Keratinocyte (primary cell): ENCODE data around the gene MYO10. TPM values are rescaled to one million over a fixed set of nuclear protein-coding genes. Genes with fewer than 3 reads are reported as not detected.

Experiments used
- DNase-seq: peaks from one replicate; pipeline ENCODE4 v3.0.0-alpha.2; 2011; ENCODE audit warnings: low read depth, missing footprints, low spot score
- FAIRE-seq: peaks from 2 replicates; lab custom pipeline; 2011; peaks lifted over from hg19 to GRCh38; lab: Jason Lieb, UNC
- H2AFZ ChIP-seq: 2 replicates; pipeline ENCODE4 v1.6.0; 2012; ENCODE audit warnings: low read length, control low read depth, inconsistent platforms; ENCODE audit not compliant: control insufficient read depth
- H3K27ac ChIP-seq: 2 replicates; pipeline ENCODE4 v1.5.1; 2011; ENCODE audit warnings: low read length; ENCODE audit not compliant: control insufficient read depth, insufficient read depth
- H3K27me3 ChIP-seq: 3 replicates; pipeline ENCODE4 v1.6.0; 2011; ENCODE audit warnings: low read length; ENCODE audit not compliant: control insufficient read depth, insufficient read depth; ENCODE audit errors: extremely low read depth
- H3K36me3 ChIP-seq, 2 experiments: 2 replicates in 1 of 2; 3 replicates in 1 of 2; pipeline ENCODE4 v1.5.1; 2011; ENCODE audit warnings: low read length in 2 of 2, mild to moderate bottlenecking in 1 of 2; ENCODE audit not compliant: control insufficient read depth in 2 of 2, insufficient read depth in 2 of 2; ENCODE audit errors: extremely low read depth in 1 of 2
- H3K4me1 ChIP-seq: 3 replicates; pipeline ENCODE4 v1.5.1; 2011; ENCODE audit warnings: low read length; ENCODE audit not compliant: control insufficient read depth, insufficient read depth; ENCODE audit errors: extremely low read depth
- H3K4me2 ChIP-seq: 3 replicates; pipeline ENCODE4 v1.6.0; 2011; ENCODE audit warnings: low read depth, low read length; ENCODE audit not compliant: control insufficient read depth, insufficient read depth; ENCODE audit errors: extremely low read depth
- H3K4me3 ChIP-seq, 3 experiments: fragments of 200-600 bp in 1 of 3; sonication (generic) in 1 of 3; 2 replicates in 2 of 3; 3 replicates in 1 of 3; pipeline ENCODE4 v1.5.1; 2011 to 2016; ENCODE audit warnings: low read length in 3 of 3, mild to moderate bottlenecking in 3 of 3, control low read depth in 2 of 3, inconsistent platforms in 1 of 3, low read depth in 1 of 3, mixed read lengths in 1 of 3, mixed run types in 1 of 3, moderate library complexity in 1 of 3; ENCODE audit not compliant: control insufficient read depth in 2 of 3, insufficient read depth in 2 of 3; ENCODE audit errors: extremely low read depth in 1 of 3
- H3K79me2 ChIP-seq: 2 replicates; pipeline ENCODE4 v1.6.0; 2012; ENCODE audit warnings: low read length; ENCODE audit not compliant: control insufficient read depth, insufficient read depth
- H3K9ac ChIP-seq: 3 replicates; pipeline ENCODE4 v1.6.0; 2011; ENCODE audit warnings: low read length; ENCODE audit not compliant: control insufficient read depth, insufficient read depth; ENCODE audit errors: extremely low read depth
- H3K9me1 ChIP-seq: 3 replicates; pipeline ENCODE4 v1.6.0; 2011; ENCODE audit warnings: low read length; ENCODE audit not compliant: control insufficient read depth, insufficient read depth; ENCODE audit errors: extremely low read depth
- H3K9me3 ChIP-seq: 2 replicates; pipeline ENCODE4 v1.5.1; 2012; ENCODE audit warnings: low read depth, low read length; ENCODE audit not compliant: control insufficient read depth
- H4K20me1 ChIP-seq: 3 replicates; pipeline ENCODE4 v1.6.0; 2011; ENCODE audit warnings: low read length; ENCODE audit not compliant: control insufficient read depth, insufficient read depth; ENCODE audit errors: extremely low read depth
- EZH2 ChIP-seq: IDR thresholded peaks from one replicate; pipeline ENCODE4 v1.6.1; 2012; ENCODE audit warnings: inconsistent platforms, mild to moderate bottlenecking, low read length, moderate library complexity
- dilution Hi-C: fragments of 300-500 bp; cut with MboI; formaldehyde crosslinking; loops from one replicate; pipeline ENCODE4 v1.7.0; 2020; ENCODE audit warnings: low sequenced_read_pairs; ENCODE audit not compliant: extremely low pct_ligation_motif_present
- polyA plus RNA-seq, 5 experiments: library from polyadenylated mRNA; depleted of rRNA in 3 of 5; stranded (reverse) in 3 of 5; stranded (forward) in 1 of 5; unstranded in 1 of 5; fragments of >200 nt; gene quantifications; 1 replicate in 1 of 5; 2 replicates in 3 of 5; 3 replicates in 1 of 5; pipeline versions ENCODE4 v1.2.1 to v1.2.3, GENCODE V29; 2011 to 2012; ENCODE audit warnings: missing spikeins in 2 of 5, low read depth in 1 of 5, low replicate concordance in 1 of 5
- TF ChIP-seq, protein P1 (sequence below), 3 experiments: IDR thresholded peaks in 1 of 3; conservative IDR thresholded peaks in 1 of 3; optimal IDR thresholded peaks in 1 of 3; 2 replicates in 2 of 3; 3 replicates in 1 of 3; pipeline versions ENCODE3 to v1.5.1; 2011; ENCODE audit warnings: low read length in 3 of 3, mild to moderate bottlenecking in 3 of 3, moderate library complexity in 2 of 3, control low read depth in 1 of 3, inconsistent platforms in 1 of 3; ENCODE audit not compliant: insufficient read depth in 2 of 3; ENCODE audit errors: extremely low read depth in 1 of 3

MYO10 gene
- polyA plus RNA-seq, 1 donor (not counting 4 experiments of a cell fraction or from before 2014, with no cell fraction given): 22.0 TPM

DNA sequence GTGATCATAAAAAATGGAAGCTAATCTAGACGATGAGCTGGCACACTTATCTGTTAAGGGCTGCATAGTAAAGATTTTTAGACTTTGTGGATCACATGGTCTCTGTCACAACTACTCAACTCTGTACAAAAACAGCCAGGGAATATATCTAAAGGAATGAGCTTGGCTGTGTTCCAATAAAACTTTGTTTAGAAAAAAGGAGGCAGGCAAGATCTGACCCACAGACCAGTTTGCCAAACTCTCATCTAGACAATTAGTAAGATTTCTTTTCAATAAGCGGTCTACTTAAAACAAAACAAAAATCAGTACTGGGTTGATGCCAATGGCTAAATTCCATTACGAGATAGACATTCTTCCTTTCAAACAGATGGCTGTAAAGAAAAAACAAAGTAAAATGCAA is 266.3 kb downstream of the MYO10 start:
- TF ChIP-seq, protein P1, sequence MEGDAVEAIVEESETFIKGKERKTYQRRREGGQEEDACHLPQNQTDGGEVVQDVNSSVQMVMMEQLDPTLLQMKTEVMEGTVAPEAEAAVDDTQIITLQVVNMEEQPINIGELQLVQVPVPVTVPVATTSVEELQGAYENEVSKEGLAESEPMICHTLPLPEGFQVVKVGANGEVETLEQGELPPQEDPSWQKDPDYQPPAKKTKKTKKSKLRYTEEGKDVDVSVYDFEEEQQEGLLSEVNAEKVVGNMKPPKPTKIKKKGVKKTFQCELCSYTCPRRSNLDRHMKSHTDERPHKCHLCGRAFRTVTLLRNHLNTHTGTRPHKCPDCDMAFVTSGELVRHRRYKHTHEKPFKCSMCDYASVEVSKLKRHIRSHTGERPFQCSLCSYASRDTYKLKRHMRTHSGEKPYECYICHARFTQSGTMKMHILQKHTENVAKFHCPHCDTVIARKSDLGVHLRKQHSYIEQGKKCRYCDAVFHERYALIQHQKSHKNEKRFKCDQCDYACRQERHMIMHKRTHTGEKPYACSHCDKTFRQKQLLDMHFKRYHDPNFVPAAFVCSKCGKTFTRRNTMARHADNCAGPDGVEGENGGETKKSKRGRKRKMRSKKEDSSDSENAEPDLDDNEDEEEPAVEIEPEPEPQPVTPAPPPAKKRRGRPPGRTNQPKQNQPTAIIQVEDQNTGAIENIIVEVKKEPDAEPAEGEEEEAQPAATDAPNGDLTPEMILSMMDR (optimal IDR thresholded peaks at IDR 0.05 in 1 of 3, IDR thresholded peaks at IDR 0.05 in 1 of 3, conservative IDR thresholded peaks at IDR 0.05 in 1 of 3; ENCODE audit: extremely low read depth in 1 of 3, insufficient read depth in 2 of 3, low read length in 3 of 3): no peak
- no peak for TF ChIP-seq EZH2
- Histone ChIP-seq H4K20me1 (no peaks in the 10 kb centered on the region), H3K4me1 (peaks cover 14% of the 10 kb centered on the region), H2AFZ (no peak overlapping the region), H3K36me3 (peaks cover 51 to 53% of the 10 kb centered on the region in 2 experiments), H3K27ac (no peak overlapping the region), H3K4me3 (no peak overlapping the region), H3K79me2 (no peaks in the 10 kb centered on the region), H3K9me1 (no peaks in the 10 kb centered on the region), H3K4me2 (no peak overlapping the region), H3K9ac (no peak overlapping the region), H3K9me3 (no peaks in the 10 kb centered on the region), H3K27me3 (no peaks in the 10 kb centered on the region)
- no peak for FAIRE-seq
- dilution Hi-C loops: no loop called here
- DNase-seq: no peak

DNA sequence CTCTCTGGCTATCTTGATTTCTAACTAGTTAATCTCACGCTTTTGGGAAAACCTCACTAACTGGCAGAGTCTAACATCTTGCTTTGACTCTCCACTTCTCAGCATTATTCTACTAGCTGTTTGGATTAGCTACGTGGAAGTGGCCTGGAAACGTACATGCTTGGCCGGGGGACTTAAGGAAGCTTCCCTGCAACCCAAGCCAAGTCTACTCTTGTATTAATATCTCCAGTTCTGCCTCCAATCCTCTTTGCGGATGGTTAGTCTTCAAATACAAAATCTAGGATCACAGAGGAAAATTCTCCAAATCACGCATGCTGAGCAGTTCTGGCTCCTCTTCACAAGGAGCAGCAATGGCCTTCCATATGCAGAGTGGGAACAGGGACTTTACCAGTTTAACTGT is 267.5 kb downstream of the MYO10 start:
- Histone ChIP-seq H3K9me3 (no peaks in the 10 kb centered on the region), H3K27me3 (no peaks in the 10 kb centered on the region), H3K79me2 (no peaks in the 10 kb centered on the region), H3K36me3 (peaks cover 52 to 60% of the 10 kb centered on the region in 2 experiments), H4K20me1 (no peaks in the 10 kb centered on the region), H3K4me3 (no peak overlapping the region), H3K27ac (no peak overlapping the region), H3K9ac (no peak overlapping the region), H2AFZ (no peak overlapping the region), H3K4me1 (peaks cover 3% of the 10 kb centered on the region), H3K4me2 (no peak overlapping the region), H3K9me1 (no peaks in the 10 kb centered on the region)
- TF ChIP-seq, protein P1 (optimal IDR thresholded peaks at IDR 0.05 in 1 of 3, IDR thresholded peaks at IDR 0.05 in 1 of 3, conservative IDR thresholded peaks at IDR 0.05 in 1 of 3; ENCODE audit: extremely low read depth in 1 of 3, insufficient read depth in 2 of 3, low read length in 3 of 3): no peak
- no peak for TF ChIP-seq EZH2
- FAIRE-seq (no peak), DNase-seq (no peak)
- dilution Hi-C loops: no loop called here
